BE2C (cell line): ENCODE results near the gene RAP1B.
"Not testable (repeated sequence)": the region's sequence is repeated elsewhere in the genome, so short reads cannot be mapped to it uniquely, and the experiment has no call there.

Source experiments
- DNase-seq: peaks from one replicate; pipeline ENCODE4 v3.0.0-alpha.2; 2020
- H3K27me3 ChIP-seq: fragments of 250-450 bp; sonication (Bioruptor Pico); 2 replicates; pipeline ENCODE4 v1.5.1; 2020; ENCODE audit warnings: mild to moderate bottlenecking
- H3K36me3 ChIP-seq: fragments of 250-450 bp; sonication (Bioruptor Pico); 2 replicates; pipeline ENCODE4 v1.5.1; 2020; ENCODE audit warnings: mild to moderate bottlenecking
- H3K4me1 ChIP-seq: fragments of 250-450 bp; sonication (Bioruptor Pico); 2 replicates; pipeline ENCODE4 v1.5.1; 2020
- H3K4me3 ChIP-seq: 2 replicates; pipeline ENCODE4 v1.5.1; 2011; ENCODE audit warnings: low read depth, low read length
- H3K9me3 ChIP-seq: fragments of 250-450 bp; sonication (Bioruptor Pico); 2 replicates; pipeline ENCODE4 v1.5.1; 2020
- CTCF ChIP-seq: IDR thresholded peaks from 2 replicates; pipeline ENCODE4 v1.5.1; 2012; ENCODE audit warnings: mild to moderate bottlenecking, low read depth, low read length

The RAP1B gene

GRCh38 chr12:68667291-68667690, 56.6 kb downstream of the RAP1B start:
- H3K4me3 ChIP-seq = no peak overlapping the region

GRCh38 chr12:68667896-68668295, 57.2 kb downstream of the RAP1B start:
- no peak for DNase-seq
- Histone ChIP-seq H3K27me3 (peaks cover 4% of the 10 kb centered on the region; the same call in 1 of the 2 replicates), H3K4me1 (no peaks in the 10 kb centered on the region), H3K4me3 (no peak overlapping the region), H3K9me3 (no peaks in the 10 kb centered on the region), H3K36me3 (no peaks in the 10 kb centered on the region)
- no peak for TF ChIP-seq CTCF

More at GRCh38 chr12:68667291-68667690, 56.6 kb downstream of the RAP1B start:
- Histone ChIP-seq H3K36me3 (no peaks in the 10 kb centered on the region), H3K9me3 (no peaks in the 10 kb centered on the region), H3K4me1 (no peaks in the 10 kb centered on the region), H3K27me3 (peaks cover 4% of the 10 kb centered on the region; the same call in 1 of the 2 replicates)
- no peak for TF ChIP-seq CTCF
- DNase-seq = no peak

- H3K4me3 ChIP-seq = no peak overlapping the region
- no peaks in the 10 kb centered on the region for H3K4me1 ChIP-seq
- H3K9me3 ChIP-seq = no peaks in the 10 kb centered on the region
- no peak for DNase-seq
- no peaks in the 10 kb centered on the region for H3K36me3 ChIP-seq
- TF ChIP-seq CTCF = no peak
- H3K27me3 ChIP-seq = peaks cover 10% of the 10 kb centered on the region; the same call in 1 of the 2 replicates
These were observed 60.5 kb downstream of the RAP1B start for GRCh38 chr12:68671179-68671578.

- DNase-seq = no peak
- H3K9me3 ChIP-seq = no peaks in the 10 kb centered on the region
- no peak overlapping the region for H3K4me3 ChIP-seq
- no peak for TF ChIP-seq CTCF
- no peaks in the 10 kb centered on the region for H3K4me1 ChIP-seq
- no peaks in the 10 kb centered on the region for H3K36me3 ChIP-seq
- peaks cover 10% of the 10 kb centered on the region; the same call in 1 of the 2 replicates for H3K27me3 ChIP-seq
These were observed 63.1 kb downstream of the RAP1B start for GRCh38 chr12:68673788-68674187.

- Histone ChIP-seq H3K4me1 (no peaks in the 10 kb centered on the region), H3K9me3 (no peaks in the 10 kb centered on the region), H3K36me3 (no peaks in the 10 kb centered on the region), H3K27me3 (peaks cover 10% of the 10 kb centered on the region; the same call in 1 of the 2 replicates), H3K4me3 (no peak overlapping the region)
- no peak for DNase-seq
- TF ChIP-seq CTCF = no peak
These were observed 63.7 kb downstream of the RAP1B start for GRCh38 chr12:68674376-68674775.

- TF ChIP-seq CTCF = no peak
- Histone ChIP-seq H3K9me3 (no peaks in the 10 kb centered on the region), H3K27me3 (peaks cover 12% of the 10 kb centered on the region; the same call in 1 of the 2 replicates), H3K36me3 (no peaks in the 10 kb centered on the region), H3K4me3 (no peak overlapping the region), H3K4me1 (no peaks in the 10 kb centered on the region)
- DNase-seq = no peak
These were observed 64.6 kb downstream of the RAP1B start for GRCh38 chr12:68675101-68675842.

GRCh38 chr12:68676854-68677253, 66.2 kb downstream of the RAP1B start:
- not testable (repeated sequence) for H3K27me3 ChIP-seq, DNase-seq, H3K4me3 ChIP-seq, H3K9me3 ChIP-seq, H3K4me1 ChIP-seq, H3K36me3 ChIP-seq
